GM18858 (cell line): ENCODE measurements around the gene DCTN2.

Experiments used
- ATAC-seq: cut with Tn5 transposase; IDR thresholded peaks from one replicate; pipeline ENCODE4 v1.9.1; 2021; ENCODE audit not compliant: unreplicated experiment

The DCTN2 gene

GRCh38 chr12:57550641-57551549 is 3.9 kb upstream of the DCTN2 start:
- no peak for ATAC-seq

- no peak for ATAC-seq
Measured at GRCh38 chr12:57549909-57550640, 3.1 kb upstream of the DCTN2 start, which contains the start of gene KIF5A. TSS of gene KIF5A (plus strand) at chr12:57550044. CDS start at chr12:57550272, 228 bp downstream.

DNA sequence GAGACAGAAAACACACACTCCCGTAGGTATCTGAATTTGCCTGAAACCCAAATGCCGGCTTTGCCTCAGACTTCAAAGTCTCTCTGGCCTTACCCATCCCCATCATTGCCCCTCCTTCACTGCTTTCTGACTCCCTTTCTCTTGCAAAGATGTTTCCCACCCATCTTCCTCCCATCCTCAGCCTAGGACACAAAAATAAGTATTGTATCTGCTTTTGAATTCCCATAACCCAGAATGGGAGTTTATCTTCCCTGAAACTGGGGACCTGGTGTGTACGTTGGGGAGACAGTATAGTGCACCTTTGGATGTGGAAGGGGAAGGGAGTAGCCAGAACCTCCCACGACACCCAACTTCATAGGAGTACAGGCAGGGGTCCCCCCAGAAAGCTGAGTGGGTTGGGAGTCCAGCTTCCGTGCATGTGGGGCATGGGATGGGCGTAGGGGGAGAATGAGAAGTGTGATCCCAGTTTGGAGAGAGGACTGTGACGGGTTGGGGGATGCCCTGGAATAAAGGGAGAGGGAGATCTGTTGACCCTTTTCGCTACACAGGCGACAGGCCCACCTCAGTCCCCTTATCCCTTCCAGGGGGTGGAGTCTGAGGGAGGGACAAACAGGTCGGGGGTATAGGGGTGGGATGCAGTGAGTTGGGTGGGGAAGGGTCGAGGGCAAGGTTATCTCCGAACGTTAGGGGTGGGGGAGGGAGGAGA is 2.4 kb upstream of the DCTN2 start:
- ATAC-seq: no peak

DNA sequence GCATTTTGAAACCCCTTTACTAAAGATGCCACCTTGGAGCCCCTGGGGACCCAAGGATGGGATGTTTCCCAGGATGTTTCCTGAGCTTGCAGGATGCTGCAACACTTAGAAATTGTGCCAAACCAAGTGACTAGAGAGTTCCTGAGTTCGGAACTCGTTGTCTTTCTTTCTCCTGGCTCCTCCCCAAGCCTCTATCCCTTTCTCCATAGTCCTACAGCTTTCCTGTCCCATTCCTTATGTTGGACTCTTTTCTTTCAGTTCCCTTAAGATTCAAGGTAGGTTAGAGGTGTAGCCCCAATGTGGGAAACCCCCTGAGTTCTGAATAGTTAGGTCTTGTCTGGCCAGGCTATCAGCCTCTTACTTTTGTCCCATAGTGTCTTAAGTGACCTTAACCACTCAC is 1.5 kb upstream of the DCTN2 start:
- ATAC-seq: no peak

GRCh38 chr12:57548013-57548315 is 972 bp upstream of the DCTN2 start:
- ATAC-seq: no peak

DNA sequence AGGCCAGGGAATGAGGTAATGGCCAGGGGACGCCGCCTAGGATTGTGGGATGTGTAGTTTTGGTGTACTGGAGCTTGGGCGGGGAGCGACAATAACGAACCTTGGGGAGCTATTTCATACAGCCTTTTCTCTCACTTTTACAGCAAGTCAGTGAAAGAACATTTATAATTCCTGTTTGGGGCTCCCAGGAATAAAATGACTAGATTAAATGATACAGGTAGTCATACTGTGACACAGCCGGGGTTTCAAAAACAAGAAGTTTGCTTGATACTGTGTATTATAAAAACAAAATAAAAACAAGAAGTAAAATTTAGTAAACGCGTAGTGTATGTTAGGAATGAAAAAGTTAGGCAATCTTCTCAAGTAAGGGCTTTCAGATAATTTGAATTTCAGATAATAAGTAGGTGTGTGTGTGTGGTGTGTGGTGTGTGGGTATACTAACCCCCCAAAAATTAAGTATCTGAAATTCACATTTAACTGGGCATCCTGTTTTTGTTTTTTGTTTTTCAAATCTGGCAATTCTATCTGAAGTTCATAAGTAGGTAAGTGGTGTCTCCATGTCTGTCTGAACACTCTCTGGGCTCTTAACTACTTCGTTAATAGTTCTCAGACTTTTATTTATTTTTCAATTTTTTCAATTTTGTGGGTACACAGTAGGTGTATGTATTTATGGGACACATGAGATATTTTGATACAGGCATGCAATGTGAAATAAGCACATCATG is 458 bp upstream of the DCTN2 start:
- no peak for ATAC-seq

- no peak for ATAC-seq
Measured at GRCh38 chr12:57545809-57546437, 1.1 kb downstream of the DCTN2 start.

DNA sequence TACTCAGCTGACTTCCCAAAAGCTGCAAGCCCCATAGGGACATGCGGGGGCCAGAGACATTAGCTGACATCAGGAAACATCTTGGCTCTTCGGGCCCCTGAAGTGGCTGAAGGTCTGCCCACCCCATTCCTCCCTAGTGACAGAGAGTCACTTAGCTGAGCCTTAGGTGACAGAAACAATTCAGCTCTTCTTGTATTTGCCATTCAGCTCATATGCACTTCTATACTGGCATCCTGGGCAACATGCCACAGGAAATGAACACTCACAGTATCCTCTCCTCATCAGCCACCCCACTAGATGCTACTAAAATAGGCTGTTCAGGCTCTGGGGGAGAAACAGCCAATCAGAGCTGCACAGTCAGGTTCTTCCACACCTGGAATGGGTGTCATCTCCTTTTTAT is 3.4 kb downstream of the DCTN2 start:
- ATAC-seq: no peak

DNA sequence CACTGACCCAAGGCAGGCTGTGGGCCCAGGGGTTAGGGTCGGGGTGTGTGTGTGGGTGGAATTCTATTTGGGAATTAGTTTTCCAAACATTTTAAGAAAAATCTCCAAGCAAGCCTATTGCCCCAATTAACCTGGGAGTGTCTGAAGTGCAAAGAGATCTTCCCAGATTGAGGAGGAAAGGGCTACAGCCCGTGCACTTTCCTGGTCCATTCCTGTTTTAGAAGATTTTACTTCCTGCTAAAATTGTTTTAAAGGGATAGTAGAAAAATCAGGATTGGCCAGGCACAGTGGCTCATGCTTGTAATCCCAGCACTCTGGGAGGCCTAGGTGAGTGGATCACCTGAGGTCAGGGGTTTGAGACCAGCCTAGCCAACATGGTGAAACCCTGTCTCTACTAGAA is 5.3 kb downstream of the DCTN2 start:
- no peak for ATAC-seq

GRCh38 chr12:57541001-57541400 is 6.0 kb downstream of the DCTN2 start:
- no peak for ATAC-seq

- no peak for ATAC-seq
Measured at GRCh38 chr12:57539134-57539768, 7.7 kb downstream of the DCTN2 start.

DNA sequence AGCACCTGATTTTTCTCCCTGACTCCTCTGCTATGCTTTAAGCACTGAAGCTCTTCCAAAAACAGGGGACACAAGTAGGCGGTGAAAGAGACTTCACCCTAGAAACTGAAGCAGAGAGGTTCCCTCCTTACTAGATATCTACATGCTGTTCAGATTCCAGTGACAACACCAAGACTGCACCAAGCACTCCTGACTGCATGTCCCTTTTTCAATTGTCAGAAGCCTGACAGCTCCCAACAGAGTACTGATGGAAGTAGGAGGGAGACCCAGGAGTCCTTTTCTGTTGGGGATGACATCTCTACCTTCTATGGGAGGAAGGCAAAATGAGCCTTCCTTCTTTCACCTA is 10.4 kb downstream of the DCTN2 start:
- ATAC-seq: no peak

DNA sequence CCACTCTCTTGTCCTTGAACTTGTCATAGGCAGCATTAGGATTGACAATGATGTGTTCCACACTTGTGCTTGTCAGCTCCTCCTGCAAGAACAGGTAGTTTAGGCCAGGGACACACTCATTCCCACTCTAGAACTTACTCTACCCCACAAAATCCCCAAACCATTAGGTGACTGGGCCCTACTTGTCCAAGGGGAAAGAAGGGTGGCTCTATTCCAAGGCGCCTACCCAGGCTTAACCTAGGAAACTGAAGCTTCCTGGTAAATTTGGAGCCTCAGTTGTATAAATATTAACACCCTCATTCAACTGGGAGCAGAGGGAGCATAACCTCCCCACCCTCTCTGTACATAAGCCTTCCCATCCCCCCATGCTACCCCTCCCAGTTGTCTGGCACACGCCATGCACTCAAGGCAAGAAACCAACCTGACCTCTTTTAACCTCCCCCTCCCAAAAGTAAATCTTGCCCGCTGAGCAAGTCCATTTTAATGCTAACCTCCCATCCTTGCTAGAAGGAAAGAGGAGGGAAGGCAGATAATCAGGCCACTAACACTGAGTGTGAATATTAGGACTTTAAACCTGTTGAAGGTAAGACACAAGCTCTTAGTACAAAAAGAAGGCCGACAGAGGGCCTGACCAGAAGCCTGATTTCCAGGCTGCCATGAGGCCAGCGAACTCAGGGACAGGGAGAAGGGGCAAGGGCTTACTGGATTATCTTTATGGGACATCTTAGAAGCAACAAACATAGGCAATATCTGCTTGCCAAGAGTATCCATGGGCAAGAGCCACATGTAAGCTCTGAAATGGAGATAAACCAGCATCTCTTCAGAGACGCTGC is 11.0 kb downstream of the DCTN2 start:
- ATAC-seq: no peak

- ATAC-seq: no peak
Measured at GRCh38 chr12:57534991-57535543, 11.9 kb downstream of the DCTN2 start.

DNA sequence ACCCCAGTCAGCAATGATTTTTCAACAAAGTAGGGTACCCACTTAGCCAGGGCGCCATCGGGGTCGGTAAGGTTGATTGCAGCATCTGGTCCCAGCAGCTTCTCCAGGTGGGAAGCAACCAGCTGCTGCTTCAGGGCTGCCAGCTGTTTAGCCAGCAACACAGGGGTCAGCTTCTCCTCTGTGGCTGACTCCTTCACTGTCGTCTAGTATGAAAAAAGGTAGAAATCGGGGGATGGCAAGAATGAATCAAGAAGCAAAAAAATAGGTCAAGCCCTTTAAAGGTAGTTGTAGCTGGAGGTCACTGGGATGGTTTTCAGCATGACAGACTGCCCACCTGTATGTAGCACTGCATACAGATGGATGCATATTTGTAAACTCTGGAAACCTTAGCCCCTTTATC is 12.7 kb downstream of the DCTN2 start:
- ATAC-seq: no peak

GRCh38 chr12:57533108-57533507 is 13.9 kb downstream of the DCTN2 start:
- no peak for ATAC-seq

DNA sequence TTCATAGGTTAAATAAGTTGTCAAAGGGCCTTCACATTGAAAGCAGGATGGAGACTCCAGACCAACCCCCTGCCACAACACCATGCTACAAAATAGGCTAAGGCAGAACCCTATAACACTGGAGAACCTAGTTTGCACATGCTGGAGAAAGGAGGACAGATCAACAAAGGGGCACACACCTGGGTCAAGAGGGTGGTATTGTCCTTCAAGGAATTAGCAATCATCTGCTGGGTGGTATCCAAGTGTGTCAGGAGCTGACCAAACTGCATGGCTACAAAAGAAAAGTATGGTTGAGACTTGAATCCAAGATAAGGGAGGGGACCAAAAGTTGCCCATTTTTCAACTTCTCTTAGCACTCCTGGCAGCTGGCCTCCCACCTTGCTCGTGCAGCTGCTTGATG is 15.2 kb downstream of the DCTN2 start:
- no peak for ATAC-seq

DNA sequence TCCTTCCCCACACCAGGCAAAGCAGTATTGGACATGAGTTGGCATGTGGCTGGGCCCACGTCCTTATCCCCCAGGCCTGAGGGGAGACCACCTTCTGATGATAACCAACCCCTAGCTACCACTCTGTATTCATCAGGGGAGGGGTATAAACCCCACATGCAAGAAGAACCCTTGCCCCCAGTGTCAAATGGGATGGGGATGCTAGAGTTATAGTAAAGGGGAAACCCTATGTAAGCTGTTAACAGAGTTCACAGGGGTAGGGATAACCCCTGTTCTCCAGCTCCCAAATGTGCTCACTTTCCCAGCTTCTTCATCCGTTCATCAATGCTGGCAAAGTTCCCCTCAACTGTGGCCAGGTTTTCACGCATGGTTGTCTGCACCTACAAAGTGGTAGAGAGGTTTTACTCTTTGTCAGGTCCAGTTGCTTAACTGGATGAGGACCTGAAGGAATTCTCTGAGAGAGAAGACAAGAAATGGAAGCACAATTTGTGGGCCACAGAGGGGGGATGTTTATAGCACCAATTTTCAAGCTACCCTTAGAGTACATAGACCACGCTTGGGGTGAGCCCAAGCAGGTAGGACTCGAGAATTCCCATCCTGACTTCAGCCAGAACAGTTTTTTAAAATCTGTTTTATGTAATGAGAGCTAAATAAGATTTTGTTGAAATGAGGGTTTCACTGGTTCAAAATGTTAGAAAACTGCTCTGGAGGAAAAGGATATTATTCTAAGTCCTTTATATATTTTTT is 16.4 kb downstream of the DCTN2 start:
- ATAC-seq: no peak
